C1 segment of cervical spinal cord (tissue), 14 donors: ENCODE results near the gene DUSP22.
"Not testable (repeated sequence)": the region's sequence is repeated elsewhere in the genome, so short reads cannot be mapped to it uniquely, and the experiment has no call there.

Source experiments
- DNase-seq, 14 donors: peaks; one replicate each; lab custom pipeline; 2025; lab: John Stamatoyannopoulos, UW

The DUSP22 gene

GRCh38 chr6:363291-363690 is 71.0 kb downstream of the DUSP22 start:
- DNase-seq, result no peak

- DNase-seq, result no peak
These were observed 71.6 kb downstream of the DUSP22 start for GRCh38 chr6:363909-364308.

GRCh38 chr6:364609-365540 is 72.6 kb downstream of the DUSP22 start:
- no peak for DNase-seq

- no peak for DNase-seq
These were observed 73.5 kb downstream of the DUSP22 start for GRCh38 chr6:365835-366234.

- no peak for DNase-seq
These were observed 74.4 kb downstream of the DUSP22 start for GRCh38 chr6:366389-367297.

GRCh38 chr6:367298-367794 is 75.1 kb downstream of the DUSP22 start:
- DNase-seq, result no peak

- DNase-seq, result no peak
These were observed 75.8 kb downstream of the DUSP22 start for GRCh38 chr6:367891-368630.

- DNase-seq, result no peak
These were observed 77.5 kb downstream of the DUSP22 start for GRCh38 chr6:369559-370431.

GRCh38 chr6:370555-370954 is 78.3 kb downstream of the DUSP22 start:
- DNase-seq, result no peak

GRCh38 chr6:371851-372250 is 79.6 kb downstream of the DUSP22 start:
- DNase-seq, result not testable (repeated sequence)

- no peak for DNase-seq
These were observed 80.1 kb downstream of the DUSP22 start for GRCh38 chr6:372336-372911.

- no peak for DNase-seq
These were observed 80.7 kb downstream of the DUSP22 start for GRCh38 chr6:373031-373430.

- DNase-seq, result no peak
These were observed 81.8 kb downstream of the DUSP22 start for GRCh38 chr6:373773-374724.

GRCh38 chr6:374956-375355 is 82.7 kb downstream of the DUSP22 start:
- DNase-seq, result no peak

GRCh38 chr6:376827-377640 is 84.7 kb downstream of the DUSP22 start:
- no peak for DNase-seq

- DNase-seq, result not testable (repeated sequence)
These were observed 85.3 kb downstream of the DUSP22 start for GRCh38 chr6:377641-378020.

GRCh38 chr6:378090-378957 is 86.0 kb downstream of the DUSP22 start:
- no peak for DNase-seq
